Testis (tissue), 3 donors: Measurements from ENCODE around the gene PHEX. TPM values are rescaled to one million over a fixed set of nuclear protein-coding genes. Genes with fewer than 3 reads are reported as not detected.

ENCODE experiments used
- DNase-seq: peaks from one replicate; pipeline ENCODE4 v3.0.0-alpha.2; 2019
- H3K27ac ChIP-seq, 2 donors: fragments of 200-600 bp; sonication (generic); one replicate each; pipeline ENCODE4 v1.5.1; 2019
- H3K27me3 ChIP-seq: fragments of 200-600 bp; sonication (generic); one replicate; pipeline ENCODE4 v1.5.1; 2019
- H3K36me3 ChIP-seq: fragments of 200-600 bp; sonication (generic); one replicate; pipeline ENCODE4 v1.5.1; 2017; ENCODE audit warnings: low read depth; ENCODE audit errors: missing control alignments
- H3K4me1 ChIP-seq: fragments of 200-600 bp; sonication (generic); one replicate; pipeline ENCODE4 v1.5.1; 2019
- H3K4me3 ChIP-seq, 2 donors: fragments of 200-600 bp; sonication (generic); one replicate each; pipeline ENCODE4 v1.5.1; 2017 to 2019
- H3K9me3 ChIP-seq: fragments of 200-600 bp; sonication (generic); one replicate; pipeline ENCODE4 v1.5.1; 2017
- POLR2A ChIP-seq: fragments of 450-650 bp; IDR thresholded peaks from one replicate; pipeline ENCODE4 v1.6.1; 2017; ENCODE audit warnings: antibody characterized with exemption, mild to moderate bottlenecking, moderate library complexity
- WGBS, 2 donors: methylation state at CpG; one replicate each; pipeline ENCODE4 v1.1.5; 2018; 5-methylcytosine and 5-hydroxymethylcytosine counted together
- intact Hi-C: fragments of 100-400 bp; cut with DNase I; formaldehyde crosslinking; loops from one replicate; pipeline ENCODE4 v1.15.1; 2023; ENCODE audit warnings: low total_unique reads
- polyA plus RNA-seq: library from polyadenylated mRNA; stranded (reverse); fragments of 350-450 nt; fragmentation: Illumina TruSeq; extraction: RNeasy Lipid Tissue Mini Kit (QIAGEN cat#74804); gene quantifications from one replicate; pipeline ENCODE4 v1.2.3, GENCODE V29; 2014; ENCODE audit warnings: low read depth, low replicate concordance; ENCODE audit not compliant: insufficient read depth
- total RNA-seq, 2 donors: library from RNA; depleted of rRNA; stranded (reverse); fragments of >200 nt; gene quantifications; one replicate each; pipeline ENCODE4 v1.2.3, GENCODE V29; 2016
- TF ChIP-seq, protein P1 (sequence below), 3 experiments: fragments of 450-650 bp in 2 of 3; fragments of 200-600 bp in 1 of 3; sonication (generic) in 1 of 3; IDR thresholded peaks; one replicate each; pipeline ENCODE4 v1.5.1; 2016 to 2019; ENCODE audit warnings: antibody characterized with exemption in 3 of 3, mild to moderate bottlenecking in 2 of 3, moderate library complexity in 1 of 3

PHEX gene
- total and polyA plus RNA-seq, 3 donors from 2014 or later, result 0.24 to 0.37 (median 0.31) TPM

DNA sequence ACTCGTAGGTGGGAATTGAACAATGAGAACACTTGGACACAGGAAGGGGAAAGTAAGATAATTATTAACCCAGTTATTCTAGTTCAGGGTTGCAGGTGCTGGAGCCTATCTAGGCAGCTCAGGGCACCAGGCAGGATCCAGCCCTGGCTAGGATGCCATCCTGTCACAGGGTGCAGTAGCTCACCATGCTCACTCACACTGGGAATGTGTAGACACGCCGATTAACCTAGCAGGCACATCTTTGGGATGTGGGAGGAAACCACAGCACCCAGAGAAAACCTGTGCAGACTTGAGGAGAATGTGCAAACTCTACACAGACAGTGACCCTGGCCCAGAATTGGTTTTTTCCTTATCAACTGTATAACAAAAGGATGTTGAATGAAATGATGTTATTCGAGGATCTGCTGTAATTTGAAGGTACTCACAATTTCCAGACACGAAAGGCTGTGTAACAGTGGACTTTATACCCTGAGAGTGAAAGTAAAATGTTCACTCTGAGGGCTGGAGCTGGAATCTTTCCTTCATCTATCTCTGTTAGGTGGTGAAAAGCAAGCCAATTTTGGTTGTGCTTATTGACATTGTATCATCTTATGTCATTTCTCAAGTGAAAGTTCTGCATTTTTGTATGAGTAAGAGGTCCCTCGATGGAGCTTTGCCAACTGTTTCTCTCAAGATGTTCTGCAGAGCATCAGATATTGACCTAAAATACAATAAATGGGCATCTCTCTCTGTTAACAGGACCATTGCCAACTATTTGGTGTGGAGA lies 78.8 kb downstream of the PHEX start:
- no peak for DNase-seq
- H3K27me3 ChIP-seq, result no peaks in the 10 kb centered on the region
- TF ChIP-seq, protein P1, sequence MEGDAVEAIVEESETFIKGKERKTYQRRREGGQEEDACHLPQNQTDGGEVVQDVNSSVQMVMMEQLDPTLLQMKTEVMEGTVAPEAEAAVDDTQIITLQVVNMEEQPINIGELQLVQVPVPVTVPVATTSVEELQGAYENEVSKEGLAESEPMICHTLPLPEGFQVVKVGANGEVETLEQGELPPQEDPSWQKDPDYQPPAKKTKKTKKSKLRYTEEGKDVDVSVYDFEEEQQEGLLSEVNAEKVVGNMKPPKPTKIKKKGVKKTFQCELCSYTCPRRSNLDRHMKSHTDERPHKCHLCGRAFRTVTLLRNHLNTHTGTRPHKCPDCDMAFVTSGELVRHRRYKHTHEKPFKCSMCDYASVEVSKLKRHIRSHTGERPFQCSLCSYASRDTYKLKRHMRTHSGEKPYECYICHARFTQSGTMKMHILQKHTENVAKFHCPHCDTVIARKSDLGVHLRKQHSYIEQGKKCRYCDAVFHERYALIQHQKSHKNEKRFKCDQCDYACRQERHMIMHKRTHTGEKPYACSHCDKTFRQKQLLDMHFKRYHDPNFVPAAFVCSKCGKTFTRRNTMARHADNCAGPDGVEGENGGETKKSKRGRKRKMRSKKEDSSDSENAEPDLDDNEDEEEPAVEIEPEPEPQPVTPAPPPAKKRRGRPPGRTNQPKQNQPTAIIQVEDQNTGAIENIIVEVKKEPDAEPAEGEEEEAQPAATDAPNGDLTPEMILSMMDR (IDR thresholded peaks at IDR 0.05), result no peak
- no peak for TF ChIP-seq POLR2A
- no peak overlapping the region for H3K4me3 ChIP-seq
- H3K9me3 ChIP-seq, result no peaks in the 10 kb centered on the region
- H3K36me3 ChIP-seq, result no peaks in the 10 kb centered on the region
- 72 to 75% methylated on average over 4 to 6 of the region's 6 CpGs for WGBS, 2 donors
- intact Hi-C loops, result no loop called here
- H3K4me1 ChIP-seq, result no peaks in the 10 kb centered on the region
- no peak overlapping the region for H3K27ac ChIP-seq

GRCh38 chrX:22116605-22117546 lies 84.8 kb downstream of the PHEX start:
- H3K4me3 ChIP-seq, result no peak overlapping the region
- H3K9me3 ChIP-seq, result no peaks in the 10 kb centered on the region
- H3K27ac ChIP-seq, result no peak overlapping the region
- intact Hi-C loops, result no loop called here
- no peaks in the 10 kb centered on the region for H3K36me3 ChIP-seq
- H3K27me3 ChIP-seq, result no peaks in the 10 kb centered on the region
- no peak for TF ChIP-seq POLR2A
- TF ChIP-seq, protein P1 (IDR thresholded peaks at IDR 0.05), result no peak
- no peaks in the 10 kb centered on the region for H3K4me1 ChIP-seq
- no peak for DNase-seq
- WGBS, 2 donors, result 79 to 86% methylated on average over 7 of the region's 7 CpGs

DNA sequence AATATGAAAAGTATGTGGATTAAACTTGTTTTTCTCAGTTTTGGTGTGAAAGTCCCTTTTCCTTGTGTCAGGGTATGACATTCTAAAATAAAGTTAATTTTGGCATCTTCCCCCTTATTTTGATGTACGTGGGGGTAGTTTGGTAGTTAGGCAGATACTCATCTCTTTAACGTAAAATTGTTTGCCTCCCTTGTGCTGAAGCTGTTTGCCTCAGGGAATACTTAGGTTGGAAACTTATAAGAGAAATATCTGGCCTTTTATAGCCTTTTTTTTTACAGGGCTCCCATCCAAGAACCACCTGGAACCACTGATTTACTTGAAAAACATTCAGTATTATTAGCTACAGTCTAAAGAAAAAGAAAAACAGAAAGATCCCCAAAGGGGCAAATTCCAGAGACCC lies 85.5 kb downstream of the PHEX start:
- H3K4me3 ChIP-seq, result no peak overlapping the region
- no peak for DNase-seq
- TF ChIP-seq, protein P1 (IDR thresholded peaks at IDR 0.05), result no peak
- TF ChIP-seq POLR2A, result no peak
- H3K4me1 ChIP-seq, result no peaks in the 10 kb centered on the region
- intact Hi-C loops, result no loop called here
- H3K36me3 ChIP-seq, result no peaks in the 10 kb centered on the region
- WGBS, 2 donors, result 39 to 53% methylated on average over 2 of the region's 2 CpGs
- no peak overlapping the region for H3K27ac ChIP-seq
- no peaks in the 10 kb centered on the region for H3K9me3 ChIP-seq
- no peaks in the 10 kb centered on the region for H3K27me3 ChIP-seq

- H3K4me1 ChIP-seq, result no peaks in the 10 kb centered on the region
- 79 to 89% methylated on average over 10 of the region's 10 CpGs for WGBS, 2 donors
- no peak overlapping the region for H3K27ac ChIP-seq
- H3K36me3 ChIP-seq, result no peaks in the 10 kb centered on the region
- no peaks in the 10 kb centered on the region for H3K9me3 ChIP-seq
- H3K4me3 ChIP-seq, result no peak overlapping the region
- no peaks in the 10 kb centered on the region for H3K27me3 ChIP-seq
- DNase-seq, result no peak
- no peak for TF ChIP-seq POLR2A
- TF ChIP-seq, protein P1 (IDR thresholded peaks at IDR 0.05), result no peak
- intact Hi-C loops, result no loop called here
These were observed 86.2 kb downstream of the PHEX start for GRCh38 chrX:22118161-22118830.
